NCI-H1436 treated with DMSO at 0.1 percent for 48 hours (cell line): ENCODE data around the gene ERCC6.

ENCODE experiments used
- DNase-seq: peaks from one replicate; lab custom pipeline; 2025; lab: John Stamatoyannopoulos, UW

The ERCC6 gene

GRCh38 chr10:49512121-49512809 is 26.7 kb downstream of the ERCC6 start:
- DNase-seq: no peak

- no peak for DNase-seq
Measured at GRCh38 chr10:49509771-49510303, 29.1 kb downstream of the ERCC6 start.

DNA sequence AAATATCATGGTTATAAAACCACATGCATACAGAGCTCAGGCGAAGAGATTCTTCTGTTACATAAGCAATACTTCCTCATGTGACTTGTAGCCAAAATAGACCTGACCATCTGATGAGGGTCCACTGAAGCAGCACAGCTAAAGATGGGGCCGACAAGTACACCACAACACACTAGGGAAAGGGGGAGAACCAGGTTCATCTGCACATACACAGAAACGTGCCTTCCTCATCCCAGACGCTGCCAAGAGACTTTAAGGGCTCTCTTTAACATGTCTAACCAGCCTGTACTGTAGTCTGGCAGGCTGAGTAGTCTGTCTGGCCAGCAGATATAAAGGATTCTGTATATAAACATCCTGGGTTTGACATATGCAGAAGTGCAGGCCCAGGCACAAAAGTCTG is 30.3 kb downstream of the ERCC6 start:
- DNase-seq: no peak

GRCh38 chr10:49508249-49508648 is 30.7 kb downstream of the ERCC6 start:
- no peak for DNase-seq

- no peak for DNase-seq
Measured at GRCh38 chr10:49505589-49505988, 33.3 kb downstream of the ERCC6 start.

DNA sequence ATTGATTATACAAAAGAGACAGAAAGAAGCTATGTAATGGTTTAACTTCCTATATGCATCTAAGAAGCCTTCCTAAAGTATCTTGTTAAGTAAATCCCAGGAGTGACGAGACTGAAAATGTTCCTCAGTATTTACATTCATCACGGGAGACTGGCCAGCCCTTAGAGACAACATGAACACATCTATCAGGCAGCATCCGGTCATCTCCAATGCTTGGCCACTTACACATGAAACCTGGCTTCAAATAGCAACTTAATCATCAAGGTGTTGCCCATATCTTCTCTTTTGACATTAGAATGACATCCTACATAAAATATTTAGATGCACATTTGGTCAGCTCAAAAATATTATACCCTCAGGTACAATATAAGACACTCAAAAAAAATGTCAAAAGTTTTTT is 33.8 kb downstream of the ERCC6 start:
- no peak for DNase-seq

DNA sequence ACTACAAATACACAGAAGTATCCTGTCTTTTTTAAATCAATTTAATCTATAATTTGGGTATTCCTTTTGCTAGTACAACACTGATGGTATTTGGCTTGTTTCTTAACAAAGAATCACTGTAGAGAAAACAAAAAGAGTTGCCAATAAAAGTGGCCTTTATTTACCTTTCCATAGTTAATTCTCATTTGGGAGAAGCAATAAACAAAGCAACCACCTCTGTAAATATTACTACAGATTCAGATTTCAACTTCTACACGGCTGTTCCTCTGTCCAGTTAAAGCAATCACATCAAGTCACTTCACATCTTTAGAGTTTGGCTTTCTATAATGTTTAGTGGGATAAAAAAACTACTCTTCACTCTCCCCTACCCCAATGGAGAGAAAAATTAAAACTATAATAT is 34.4 kb downstream of the ERCC6 start:
- DNase-seq: no peak

- DNase-seq: no peak
Measured at GRCh38 chr10:49502358-49502757, 36.6 kb downstream of the ERCC6 start.

DNA sequence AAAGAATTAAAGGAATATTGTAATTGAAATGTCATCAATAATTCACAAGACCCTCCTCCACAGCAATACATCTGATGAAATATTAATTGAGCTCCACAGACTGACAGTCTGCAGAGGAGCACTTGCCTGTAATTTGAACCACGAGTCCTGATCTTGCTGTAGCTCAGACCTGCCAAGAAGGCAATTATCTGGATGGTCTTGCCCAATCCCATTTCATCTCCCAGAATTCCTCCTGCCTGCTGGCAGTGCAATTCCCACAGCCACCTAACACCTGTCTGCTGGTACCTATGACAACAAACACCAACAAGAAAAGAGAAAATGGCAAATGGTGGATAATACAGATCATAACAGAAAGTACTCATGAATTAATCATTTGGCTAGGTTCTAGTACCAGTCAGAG is 38.5 kb downstream of the ERCC6 start:
- DNase-seq: peak; percentile 77

DNA sequence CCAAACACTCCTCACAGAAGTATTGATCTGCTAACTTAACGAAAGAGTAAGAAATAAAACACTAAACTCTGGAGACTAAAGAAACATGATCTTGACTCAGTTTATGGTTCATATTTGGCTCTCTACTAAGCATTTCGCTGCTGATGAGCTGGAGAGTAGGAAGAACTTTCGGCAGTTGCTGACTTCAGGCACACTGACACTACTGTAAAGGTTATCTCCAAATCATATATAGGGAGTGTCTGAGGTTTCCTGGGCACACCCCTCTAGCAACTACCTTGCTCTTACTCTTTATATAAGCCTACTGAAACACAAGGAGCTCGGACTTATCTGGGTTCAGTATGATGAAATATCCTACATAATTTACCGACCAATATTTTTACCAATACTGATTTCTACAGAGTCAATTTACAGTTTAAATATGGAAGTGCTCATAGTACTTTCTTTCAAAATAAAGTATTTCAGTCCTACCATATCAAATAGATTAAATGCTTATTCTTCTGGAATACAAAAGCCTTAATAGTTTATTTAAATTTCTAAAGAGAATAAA is 39.5 kb downstream of the ERCC6 start:
- no peak for DNase-seq

DNA sequence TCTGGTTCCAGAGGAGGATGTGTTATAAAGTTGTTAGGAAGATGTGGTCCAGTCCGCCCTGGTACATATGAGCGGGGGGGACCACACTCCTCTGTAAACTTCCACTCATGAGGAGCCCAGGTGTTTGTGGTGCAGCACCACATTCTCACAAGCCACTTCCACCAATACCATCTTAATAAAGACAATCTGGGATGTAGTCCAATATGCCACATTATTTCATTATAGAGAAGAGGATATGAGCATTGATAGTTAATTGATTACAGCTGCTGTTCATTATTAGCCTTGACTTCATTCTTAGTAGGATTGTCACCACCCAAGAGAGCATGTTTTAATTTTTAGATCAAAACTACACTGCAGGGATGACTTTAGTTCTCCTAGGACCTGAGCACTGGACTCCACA is 40.5 kb downstream of the ERCC6 start:
- DNase-seq: no peak

DNA sequence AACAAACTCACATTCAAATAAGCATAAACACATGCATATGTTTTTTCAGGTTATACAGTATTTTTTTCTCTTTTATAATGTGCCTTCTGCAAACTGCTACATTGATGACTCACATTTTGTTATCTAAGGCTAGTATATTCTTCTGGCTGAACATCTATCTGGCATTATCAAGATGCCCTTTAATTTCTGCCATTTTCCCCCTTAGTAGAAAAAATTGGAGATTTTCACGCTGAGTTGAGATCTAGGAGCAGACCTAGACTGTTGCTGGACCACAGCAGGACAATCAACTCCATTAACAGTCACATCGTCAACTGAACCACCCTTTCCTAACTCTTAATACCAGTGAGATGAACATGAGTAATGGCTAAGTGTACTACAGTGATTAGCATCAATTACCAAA is 41.6 kb downstream of the ERCC6 start:
- no peak for DNase-seq

GRCh38 chr10:49488056-49488717 is 50.7 kb downstream of the ERCC6 start:
- DNase-seq: peak; percentile 71

GRCh38 chr10:49486738-49487137 is 52.2 kb downstream of the ERCC6 start:
- DNase-seq: no peak

DNA sequence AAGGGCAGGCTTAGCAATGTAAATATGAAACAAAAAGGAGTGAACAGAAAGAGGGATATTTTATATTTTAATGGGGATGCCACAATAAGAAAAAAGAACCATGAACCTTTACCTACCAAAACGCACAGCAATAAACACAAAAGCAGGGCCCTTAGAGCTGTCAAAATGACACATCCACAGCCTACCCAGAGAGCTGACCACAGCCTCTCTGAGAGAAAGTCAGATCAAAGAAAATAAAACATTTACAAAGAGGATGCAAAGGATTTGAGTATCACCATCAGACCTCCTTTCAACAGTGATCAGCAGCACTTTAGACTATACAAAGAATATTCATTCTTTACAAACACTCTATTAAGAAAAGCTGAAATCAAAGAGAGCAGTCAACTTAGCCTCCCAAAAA is 52.9 kb downstream of the ERCC6 start:
- no peak for DNase-seq

- DNase-seq: no peak
Measured at GRCh38 chr10:49484486-49485235, 54.3 kb downstream of the ERCC6 start.

DNA sequence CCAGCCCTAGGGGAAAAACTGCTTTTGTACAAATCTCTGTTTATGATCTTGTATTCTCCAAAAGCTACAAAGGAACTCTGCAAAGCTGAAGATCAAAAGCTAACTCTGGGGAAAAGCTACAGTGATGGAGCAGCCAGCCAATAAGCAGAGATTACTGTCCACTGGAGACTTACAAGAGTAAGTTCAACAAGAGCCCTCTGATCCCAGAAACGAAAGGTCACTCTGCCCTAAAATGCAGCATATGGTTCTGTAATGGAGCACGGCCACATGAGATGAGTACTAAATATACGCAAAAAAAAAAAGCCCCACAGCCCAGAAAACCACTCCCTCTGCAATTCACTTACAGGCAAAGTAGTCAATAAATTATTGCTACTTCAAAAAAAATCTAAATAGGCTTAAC is 60.1 kb downstream of the ERCC6 start:
- no peak for DNase-seq

DNA sequence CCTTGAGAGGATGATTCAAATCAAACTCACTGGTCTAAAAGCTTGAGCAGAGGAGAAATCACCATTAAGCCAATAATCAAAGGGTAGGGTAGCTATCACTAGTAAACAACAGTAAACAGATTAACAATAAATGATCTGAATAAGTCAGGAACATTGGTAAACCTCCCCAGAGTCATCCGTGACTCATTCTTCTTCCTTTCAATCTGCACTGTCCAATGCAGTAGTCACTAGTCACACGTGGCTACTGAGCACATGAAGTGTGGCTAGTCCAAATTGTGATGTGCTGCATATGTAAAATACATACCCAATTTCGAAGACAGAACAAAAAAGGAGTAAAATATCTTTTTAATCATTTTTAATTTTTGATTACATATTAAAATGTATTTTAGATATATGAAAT is 64.0 kb downstream of the ERCC6 start:
- no peak for DNase-seq

DNA sequence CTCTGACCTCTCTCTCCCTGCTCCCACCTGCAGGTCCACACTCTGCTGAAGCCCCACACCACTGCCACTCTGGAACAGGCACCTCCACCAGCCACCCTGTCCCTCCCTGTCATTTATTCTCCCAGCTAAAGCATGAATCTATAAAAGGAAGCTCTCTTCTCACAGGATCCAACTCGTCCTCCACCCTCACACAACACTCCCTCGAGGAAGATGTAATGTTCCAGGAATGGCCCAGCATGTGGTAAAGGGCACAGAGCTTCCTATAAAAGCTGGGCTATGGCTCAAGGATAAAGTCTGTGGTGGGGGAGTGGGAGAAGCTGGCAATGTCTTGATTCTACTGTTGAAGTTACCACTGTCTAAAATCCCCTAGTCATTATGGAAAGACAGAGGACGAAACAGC is 67.4 kb downstream of the ERCC6 start:
- DNase-seq: no peak

GRCh38 chr10:49465736-49466135 is 73.2 kb downstream of the ERCC6 start:
- DNase-seq: no peak
